GM19023 (cell line): ENCODE results near the gene JAGN1.
"Not testable (repeated sequence)": the region's sequence is repeated elsewhere in the genome, so short reads cannot be mapped to it uniquely, and the experiment has no call there.

Experiments
- ATAC-seq: cut with Tn5 transposase; IDR thresholded peaks from one replicate; pipeline ENCODE4 v1.9.1; 2021; ENCODE audit warnings: mild to moderate bottlenecking, moderate library complexity; ENCODE audit not compliant: unreplicated experiment

JAGN1 gene

DNA sequence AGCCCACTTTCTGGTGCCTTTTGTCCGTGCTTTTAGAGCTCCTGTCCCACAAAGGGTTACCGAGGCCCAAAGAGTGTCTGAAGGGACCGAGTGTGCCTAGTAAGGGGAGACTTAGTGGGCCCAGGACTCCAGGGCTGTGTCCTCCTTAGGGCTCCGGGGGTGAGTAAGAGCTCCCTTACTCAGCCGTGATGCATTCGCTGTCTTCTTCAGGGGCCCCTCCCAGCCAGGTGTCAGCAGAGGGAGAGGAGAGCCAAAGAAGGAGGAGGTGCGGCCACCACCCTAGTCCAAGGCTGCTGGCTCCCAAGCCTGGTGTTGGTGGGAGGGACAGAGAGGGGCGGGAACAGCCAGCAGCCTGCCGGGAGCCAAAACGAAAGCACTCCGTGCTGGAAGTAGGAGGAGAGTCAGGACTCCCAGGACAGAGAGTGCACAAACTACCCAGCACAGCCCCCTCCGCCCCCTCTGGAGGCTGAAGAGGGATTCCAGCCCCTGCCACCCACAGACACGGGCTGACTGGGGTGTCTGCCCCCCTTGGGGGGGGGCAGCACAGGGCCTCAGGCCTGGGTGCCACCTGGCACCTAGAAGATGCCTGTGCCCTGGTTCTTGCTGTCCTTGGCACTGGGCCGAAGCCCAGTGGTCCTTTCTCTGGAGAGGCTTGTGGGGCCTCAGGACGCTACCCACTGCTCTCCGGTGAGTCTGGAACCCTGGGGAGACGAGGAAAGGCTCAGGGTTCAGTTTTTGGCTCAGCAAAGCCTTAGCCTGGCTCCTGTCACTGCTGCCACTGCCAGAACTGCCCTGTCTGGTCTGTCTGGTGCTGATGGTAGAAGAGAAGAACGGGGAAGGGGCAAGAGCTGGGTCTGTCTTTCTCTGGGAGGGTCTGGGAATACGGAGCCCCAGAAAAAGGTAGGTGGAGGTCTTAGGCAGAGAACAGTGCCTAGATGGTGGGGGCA, 26.6 kb downstream of the JAGN1 start, which contains the start of gene IL17RC:
TSS of gene IL17RC (plus strand) at position 365 of the 947 bp plus-strand sequence. CDS start at position 583, 218 bp downstream.
- ATAC-seq, result no peak

GRCh38 chr3:9917820-9918219, 27.4 kb downstream of the JAGN1 start:
- no peak for ATAC-seq

GRCh38 chr3:9918261-9919038, 28.0 kb downstream of the JAGN1 start:
- ATAC-seq, result no peak

DNA sequence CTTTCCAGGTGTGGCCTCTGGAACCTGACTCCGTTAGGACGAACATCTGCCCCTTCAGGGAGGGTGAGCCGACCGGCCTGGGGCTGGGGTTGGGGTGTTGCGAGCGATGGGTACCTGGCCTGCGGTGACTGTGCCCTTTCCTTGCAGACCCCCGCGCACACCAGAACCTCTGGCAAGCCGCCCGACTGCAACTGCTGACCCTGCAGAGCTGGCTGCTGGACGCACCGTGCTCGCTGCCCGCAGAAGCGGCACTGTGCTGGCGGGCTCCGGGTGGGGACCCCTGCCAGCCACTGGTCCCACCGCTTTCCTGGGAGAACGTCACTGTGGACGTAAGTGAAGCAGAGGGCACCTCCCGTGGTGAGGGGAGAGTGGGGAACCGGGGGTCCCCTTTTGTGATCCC, 37.7 kb downstream of the JAGN1 start:
- no peak for ATAC-seq

DNA sequence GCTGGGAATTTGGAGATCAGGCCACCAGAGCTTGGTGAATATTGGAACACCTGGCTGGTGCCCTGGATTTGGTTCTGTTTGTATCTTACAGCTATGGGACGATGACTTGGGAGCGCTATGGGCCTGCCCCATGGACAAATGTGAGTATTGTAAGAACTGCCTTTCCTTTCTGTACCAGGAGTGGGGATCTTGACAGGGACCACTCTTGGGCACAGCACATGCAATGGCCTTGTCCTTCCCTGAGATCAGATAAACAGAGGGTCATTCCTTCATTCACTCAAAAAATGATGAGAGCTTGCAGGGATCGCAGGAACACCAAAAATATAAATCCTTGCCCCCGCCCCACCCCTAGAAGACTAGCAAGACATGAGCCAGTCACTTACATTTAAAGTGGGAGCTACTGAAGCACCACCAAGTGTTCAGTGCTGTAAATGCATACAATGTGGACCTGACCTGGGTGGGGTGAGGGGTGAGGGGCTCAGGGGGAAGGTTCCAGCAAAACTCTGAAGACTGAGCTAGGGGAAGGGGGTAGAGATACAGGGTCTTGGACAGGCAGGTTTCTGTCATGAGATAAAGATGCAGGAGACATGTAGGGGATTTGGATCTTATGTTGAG, 40.5 kb downstream of the JAGN1 start:
- ATAC-seq, result no peak

DNA sequence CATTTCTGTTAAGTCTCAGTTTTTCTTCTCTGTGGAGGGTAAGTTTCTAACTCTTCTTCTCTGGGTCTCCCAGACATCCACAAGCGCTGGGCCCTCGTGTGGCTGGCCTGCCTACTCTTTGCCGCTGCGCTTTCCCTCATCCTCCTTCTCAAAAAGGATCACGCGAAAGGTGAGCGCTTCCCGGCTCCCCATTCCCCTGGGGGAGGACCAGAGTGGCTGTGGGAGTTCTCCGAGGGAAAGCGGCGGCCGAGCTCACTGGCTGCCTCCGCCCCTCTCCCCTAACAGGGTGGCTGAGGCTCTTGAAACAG, 42.1 kb downstream of the JAGN1 start:
- no peak for ATAC-seq

DNA sequence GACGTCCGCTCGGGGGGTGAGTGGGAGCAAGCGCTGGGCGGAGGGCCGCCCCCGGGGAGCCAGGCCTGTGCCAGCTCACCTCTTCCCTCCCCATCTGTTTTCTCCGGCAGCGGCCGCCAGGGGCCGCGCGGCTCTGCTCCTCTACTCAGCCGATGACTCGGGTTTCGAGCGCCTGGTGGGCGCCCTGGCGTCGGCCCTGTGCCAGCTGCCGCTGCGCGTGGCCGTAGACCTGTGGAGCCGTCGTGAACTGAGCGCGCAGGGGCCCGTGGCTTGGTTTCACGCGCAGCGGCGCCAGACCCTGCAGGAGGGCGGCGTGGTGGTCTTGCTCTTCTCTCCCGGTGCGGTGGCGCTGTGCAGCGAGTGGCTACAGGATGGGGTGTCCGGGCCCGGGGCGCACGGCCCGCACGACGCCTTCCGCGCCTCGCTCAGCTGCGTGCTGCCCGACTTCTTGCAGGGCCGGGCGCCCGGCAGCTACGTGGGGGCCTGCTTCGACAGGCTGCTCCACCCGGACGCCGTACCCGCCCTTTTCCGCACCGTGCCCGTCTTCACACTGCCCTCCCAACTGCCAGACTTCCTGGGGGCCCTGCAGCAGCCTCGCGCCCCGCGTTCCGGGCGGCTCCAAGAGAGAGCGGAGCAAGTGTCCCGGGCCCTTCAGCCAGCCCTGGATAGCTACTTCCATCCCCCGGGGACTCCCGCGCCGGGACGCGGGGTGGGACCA, 42.6 kb downstream of the JAGN1 start:
- peak; percentile 63 for ATAC-seq

DNA sequence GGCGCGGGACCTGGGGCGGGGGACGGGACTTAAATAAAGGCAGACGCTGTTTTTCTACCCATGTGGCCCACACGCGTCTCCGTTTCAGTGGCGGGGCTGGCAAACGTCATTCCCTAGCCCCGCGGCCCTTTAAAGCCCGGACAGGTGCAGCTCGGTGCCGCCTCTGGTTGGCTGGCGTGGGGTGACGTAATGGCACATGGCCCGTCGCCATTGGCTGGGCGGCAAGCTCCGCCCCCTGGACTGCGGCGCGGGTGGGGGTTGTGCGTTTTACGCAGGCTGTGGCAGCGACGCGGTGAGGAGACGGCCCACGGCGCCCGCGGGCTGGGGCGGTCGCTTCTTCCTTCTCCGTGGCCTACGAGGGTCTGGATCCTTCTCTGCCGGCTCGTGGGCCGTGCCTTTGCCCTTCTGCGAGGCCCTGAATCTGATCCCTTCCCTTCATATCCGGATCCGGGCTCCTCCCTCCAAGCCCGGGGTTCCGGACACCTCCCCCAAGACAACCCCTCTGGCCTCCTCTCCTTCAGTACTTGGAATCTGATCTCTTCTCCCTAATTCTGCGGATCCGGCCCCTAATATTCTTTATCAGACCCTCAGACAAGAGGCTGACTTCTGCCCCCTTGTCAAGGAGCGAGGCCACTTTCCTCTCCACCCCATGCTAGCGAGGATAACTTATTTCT, 43.3 kb downstream of the JAGN1 start, which contains the start of gene CRELD1:
TSS of gene CRELD1 (plus strand) at position 274 of the 674 bp plus-strand sequence. CDS start 605 bp downstream, outside the sequence.
- ATAC-seq, result peak; percentile 89

DNA sequence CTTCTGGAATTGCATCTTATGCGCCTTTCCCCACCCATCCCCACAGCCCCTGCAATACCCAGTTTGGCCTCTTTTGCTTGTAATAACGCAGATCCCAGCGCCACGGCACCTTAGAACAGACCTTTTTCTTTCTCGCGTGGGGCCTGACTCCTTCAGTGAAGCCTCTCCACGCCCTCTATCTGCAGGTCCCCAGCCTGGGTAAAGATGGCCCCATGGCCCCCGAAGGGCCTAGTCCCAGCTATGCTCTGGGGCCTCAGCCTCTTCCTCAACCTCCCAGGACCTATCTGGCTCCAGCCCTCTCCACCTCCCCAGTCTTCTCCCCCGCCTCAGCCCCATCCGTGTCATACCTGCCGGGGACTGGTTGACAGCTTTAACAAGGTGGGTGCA, 43.8 kb downstream of the JAGN1 start:
- ATAC-seq, result no peak

- no peak for ATAC-seq
Measured at GRCh38 chr3:9934993-9935392, 44.6 kb downstream of the JAGN1 start.

DNA sequence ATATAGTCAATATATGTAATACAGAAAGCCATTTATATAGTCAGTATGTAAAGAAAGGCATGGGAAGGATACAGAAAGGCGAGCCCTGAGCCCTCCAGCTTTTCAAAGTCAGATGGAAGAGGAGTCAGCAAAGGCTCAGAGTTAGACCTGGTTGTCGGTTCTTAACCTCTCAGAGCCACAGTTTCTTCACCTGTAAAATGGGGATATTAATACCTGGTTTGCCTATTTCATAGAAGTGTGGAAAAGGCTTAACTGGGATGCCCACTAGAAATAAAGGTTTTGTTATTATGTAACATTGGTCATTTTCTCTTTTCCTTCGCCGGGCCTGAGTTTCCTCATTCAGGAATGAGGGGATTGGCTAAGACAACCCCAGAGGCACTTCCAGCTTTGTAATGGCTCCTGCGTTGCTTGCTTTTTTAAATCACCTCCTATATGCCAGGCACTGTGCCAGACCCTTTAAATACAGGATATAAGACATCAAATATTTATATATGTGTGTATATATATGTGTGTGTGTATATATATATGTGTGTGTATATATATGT, 45.6 kb downstream of the JAGN1 start:
- ATAC-seq, result no peak

DNA sequence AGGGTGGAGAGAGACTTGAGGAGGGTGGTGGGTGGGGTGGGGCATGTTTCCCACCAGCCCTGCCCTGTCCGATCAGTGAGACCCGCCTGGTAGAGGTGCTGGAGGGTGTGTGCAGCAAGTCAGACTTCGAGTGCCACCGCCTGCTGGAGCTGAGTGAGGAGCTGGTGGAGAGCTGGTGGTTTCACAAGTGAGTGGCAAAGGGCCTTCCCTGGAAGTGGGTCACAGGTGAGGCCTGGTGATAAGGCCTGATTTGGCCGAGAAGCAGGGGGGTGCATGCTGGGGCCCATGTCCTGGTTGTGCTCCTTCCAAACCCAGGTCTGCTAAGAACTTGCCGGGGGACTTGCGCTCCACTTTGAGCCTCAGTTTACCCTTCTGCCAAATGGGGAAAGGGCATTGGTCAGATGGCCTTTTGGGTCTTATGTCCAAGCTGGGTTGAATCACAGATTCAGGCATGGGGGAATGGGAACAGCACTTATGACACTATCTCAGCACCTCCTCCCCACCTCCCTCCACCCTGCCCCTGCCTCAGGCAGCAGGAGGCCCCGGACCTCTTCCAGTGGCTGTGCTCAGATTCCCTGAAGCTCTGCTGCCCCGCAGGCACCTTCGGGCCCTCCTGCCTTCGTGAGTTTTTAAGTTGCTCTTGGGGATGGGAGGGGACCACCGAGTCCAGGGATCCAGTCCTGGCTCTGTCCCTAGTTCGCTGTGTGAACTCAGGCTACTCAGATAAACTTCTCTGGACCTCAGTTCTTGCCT, 47.3 kb downstream of the JAGN1 start:
- no peak for ATAC-seq

GRCh38 chr3:9938966-9939365, 48.6 kb downstream of the JAGN1 start:
- ATAC-seq, result no peak

DNA sequence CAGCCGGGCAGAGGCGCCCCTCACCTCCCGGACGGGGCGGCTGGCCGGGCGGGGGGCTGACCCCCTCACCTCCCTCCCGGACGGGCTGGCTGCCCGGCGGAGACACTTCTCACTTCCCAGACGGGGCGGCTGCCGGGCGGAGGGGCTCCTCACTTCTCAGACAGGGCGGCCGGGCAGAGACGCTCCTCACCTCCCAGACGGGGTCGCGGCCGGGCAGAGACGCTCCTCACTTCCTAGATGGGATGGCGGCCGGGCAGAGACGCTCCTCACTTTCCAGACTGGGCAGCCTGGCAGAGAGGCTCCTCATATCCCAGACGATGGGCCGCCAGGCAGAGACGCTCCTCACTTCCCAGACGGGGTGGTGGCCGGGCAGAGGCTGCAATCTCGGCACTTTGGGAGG, 49.5 kb downstream of the JAGN1 start:
- not testable (repeated sequence) for ATAC-seq

DNA sequence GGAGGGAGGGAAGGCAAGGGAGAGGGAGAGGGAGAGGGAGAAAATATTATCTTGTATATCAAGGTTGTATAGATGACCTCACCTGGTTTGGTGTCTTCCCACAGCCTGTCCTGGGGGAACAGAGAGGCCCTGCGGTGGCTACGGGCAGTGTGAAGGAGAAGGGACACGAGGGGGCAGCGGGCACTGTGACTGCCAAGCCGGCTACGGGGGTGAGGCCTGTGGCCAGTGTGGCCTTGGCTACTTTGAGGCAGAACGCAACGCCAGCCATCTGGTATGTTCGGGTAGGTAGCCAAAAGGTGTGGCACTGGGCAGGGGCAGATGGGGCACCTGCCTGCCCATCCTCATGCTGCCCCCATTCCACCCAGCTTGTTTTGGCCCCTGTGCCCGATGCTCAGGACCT, 50.3 kb downstream of the JAGN1 start:
- ATAC-seq, result no peak

- ATAC-seq, result no peak
Measured at GRCh38 chr3:9942164-9942563, 51.8 kb downstream of the JAGN1 start.

DNA sequence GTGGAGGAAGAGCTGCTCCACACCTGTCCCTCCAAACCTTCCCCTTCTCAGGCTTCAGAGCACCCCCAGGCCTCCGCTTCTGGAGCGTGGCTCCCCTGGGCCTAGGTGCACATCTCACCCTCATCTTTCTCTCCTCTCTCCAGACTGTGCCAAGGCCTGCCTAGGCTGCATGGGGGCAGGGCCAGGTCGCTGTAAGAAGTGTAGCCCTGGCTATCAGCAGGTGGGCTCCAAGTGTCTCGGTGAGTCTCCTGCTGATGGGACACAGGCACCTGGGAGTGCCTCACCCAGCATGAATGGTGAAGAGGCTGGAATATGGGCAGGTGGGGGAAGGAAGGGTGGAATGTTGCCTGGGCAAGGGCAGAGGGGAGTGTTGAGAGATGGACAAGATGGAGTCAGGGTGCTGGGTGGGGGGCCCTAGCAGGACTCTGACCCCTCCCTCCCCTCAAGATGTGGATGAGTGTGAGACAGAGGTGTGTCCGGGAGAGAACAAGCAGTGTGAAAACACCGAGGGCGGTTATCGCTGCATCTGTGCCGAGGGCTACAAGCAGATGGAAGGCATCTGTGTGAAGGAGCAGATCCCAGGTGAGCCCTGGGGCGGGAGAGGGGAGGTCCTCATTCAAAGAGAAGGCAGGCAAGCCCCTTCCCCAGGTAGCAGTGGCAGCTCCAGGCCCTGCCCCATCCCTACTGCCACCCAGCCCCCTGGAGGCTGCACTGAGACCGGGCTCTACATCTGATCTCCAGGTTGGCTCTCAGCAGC, 52.7 kb downstream of the JAGN1 start:
- ATAC-seq, result no peak
